ENCODE results near the gene RUNX1.

- TF ChIP-seq SRF (IDR thresholded peaks at IDR 0.05; ENCODE audit: low read depth, low read length) (no peak), KAT7 (CRISPR knock-in tag; IDR thresholded peaks at IDR 0.05; ENCODE audit: borderline replicate concordance) (no peak), PRMT3 (CRISPR knock-in tag; IDR thresholded peaks at IDR 0.05; ENCODE audit: borderline replicate concordance, low read depth) (no peak), POLR2AphosphoS2 (IDR thresholded peaks at IDR 0.05; ENCODE audit: low read depth, low read length) (no peak), ZNF644 (CRISPR knock-in tag; IDR thresholded peaks at IDR 0.05; ENCODE audit: low read depth) (no peak), CTCF (CRISPR knock-in tag; IDR thresholded peaks at IDR 0.05) (no peak), PTBP1 (IDR thresholded peaks at IDR 0.05; ENCODE audit: low read depth, low read length, poor library complexity, severe bottlenecking) (no peak), FOSL2 (CRISPR knock-in tag; IDR thresholded peaks at IDR 0.05) (no peak), U2AF2 (IDR thresholded peaks at IDR 0.05; ENCODE audit: low read depth, low read length) (no peak)
Measured at GRCh38 chr21:35058058-35058457, 9.0 kb upstream of the RUNX1 start.

Data from HepG2 (cell line).